ENCODE results near the gene LGR5.

The LGR5 gene

DNA sequence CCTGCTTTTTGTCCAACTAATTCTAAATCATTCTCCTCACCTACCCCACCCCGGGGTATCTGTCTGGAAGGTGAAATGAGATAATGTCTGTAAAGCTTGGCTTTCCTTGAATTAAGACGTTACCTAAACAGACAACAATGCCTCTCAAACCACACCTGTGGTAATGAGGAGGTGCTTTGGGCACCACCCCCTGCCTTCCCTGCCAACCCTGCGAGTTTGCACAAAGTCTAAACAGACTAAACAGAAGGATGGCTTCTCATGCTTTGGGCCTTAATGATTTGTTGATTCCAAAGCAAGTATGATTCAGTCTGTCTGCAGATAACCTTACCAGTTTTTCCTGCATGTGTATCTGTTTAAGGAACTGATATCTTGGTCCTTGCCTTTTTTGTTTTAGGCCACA, 141.6 kb downstream of the LGR5 start:
- Histone ChIP-seq H3K27ac (ENCODE audit: low read depth, low read length) (no peak overlapping the region), H3K36me3 (ENCODE audit: insufficient read depth, low read length) (no peaks in the 10 kb centered on the region), H3K9me3 (ENCODE audit: low read length) (no peaks in the 10 kb centered on the region), H3K4me1 (ENCODE audit: insufficient read depth, low read length) (no peaks in the 10 kb centered on the region), H3K4me3 (ENCODE audit: low read depth in 1 of 2, low read length in 2 of 2) (no peak overlapping the region), H3K27me3 (ENCODE audit: control insufficient read depth in 1 of 2, insufficient read depth in 2 of 2, low read length in 2 of 2) (no peaks in the 10 kb centered on the region), H3K9ac (ENCODE audit: low read length) (no peak overlapping the region)

DNA sequence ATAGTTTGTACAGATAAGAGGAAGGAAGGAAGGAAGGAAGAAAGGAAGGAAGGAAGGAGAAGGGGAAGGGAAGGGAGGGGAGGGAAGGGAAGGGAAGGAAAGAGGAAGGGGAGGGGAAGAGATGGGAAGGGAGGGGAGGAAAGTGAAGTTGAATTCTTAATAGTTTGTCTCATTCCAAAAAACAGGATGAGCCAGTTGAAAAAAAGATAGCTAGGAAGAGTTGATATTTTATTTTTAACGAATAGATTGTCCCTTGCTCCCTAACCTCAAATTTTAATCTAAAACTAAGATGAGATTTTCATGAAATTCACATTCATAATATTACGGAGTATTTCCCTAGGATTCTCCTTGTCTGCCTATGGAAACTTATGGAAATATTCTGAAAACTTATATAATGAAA, 143.3 kb downstream of the LGR5 start:
- no peaks in the 10 kb centered on the region for H3K27me3 ChIP-seq (ENCODE audit: control insufficient read depth in 1 of 2, insufficient read depth in 2 of 2, low read length in 2 of 2)
- H3K36me3 ChIP-seq (ENCODE audit: insufficient read depth, low read length), result no peaks in the 10 kb centered on the region
- no peak overlapping the region for H3K9ac ChIP-seq (ENCODE audit: low read length)
- H3K27ac ChIP-seq (ENCODE audit: low read depth, low read length), result no peak overlapping the region
- no peaks in the 10 kb centered on the region for H3K4me1 ChIP-seq (ENCODE audit: insufficient read depth, low read length)
- no peak overlapping the region for H3K4me3 ChIP-seq (ENCODE audit: low read depth in 1 of 2, low read length in 2 of 2)
- no peaks in the 10 kb centered on the region for H3K9me3 ChIP-seq (ENCODE audit: low read length)

DNA sequence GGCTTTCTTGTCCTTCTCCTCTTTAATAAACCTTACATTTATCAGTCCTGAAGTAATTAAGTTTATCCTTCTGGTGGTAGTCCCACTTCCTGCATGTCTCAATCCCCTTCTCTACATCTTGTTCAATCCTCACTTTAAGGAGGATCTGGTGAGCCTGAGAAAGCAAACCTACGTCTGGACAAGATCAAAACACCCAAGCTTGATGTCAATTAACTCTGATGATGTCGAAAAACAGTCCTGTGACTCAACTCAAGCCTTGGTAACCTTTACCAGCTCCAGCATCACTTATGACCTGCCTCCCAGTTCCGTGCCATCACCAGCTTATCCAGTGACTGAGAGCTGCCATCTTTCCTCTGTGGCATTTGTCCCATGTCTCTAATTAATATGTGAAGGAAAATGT, 144.8 kb downstream of the LGR5 start:
- Histone ChIP-seq H3K4me3 (ENCODE audit: low read depth in 1 of 2, low read length in 2 of 2) (no peak overlapping the region), H3K27me3 (ENCODE audit: control insufficient read depth in 1 of 2, insufficient read depth in 2 of 2, low read length in 2 of 2) (no peaks in the 10 kb centered on the region), H3K9ac (ENCODE audit: low read length) (no peak overlapping the region), H3K27ac (ENCODE audit: low read depth, low read length) (no peak overlapping the region), H3K4me1 (ENCODE audit: insufficient read depth, low read length) (no peaks in the 10 kb centered on the region), H3K36me3 (ENCODE audit: insufficient read depth, low read length) (no peaks in the 10 kb centered on the region), H3K9me3 (ENCODE audit: low read length) (no peaks in the 10 kb centered on the region)

DNA sequence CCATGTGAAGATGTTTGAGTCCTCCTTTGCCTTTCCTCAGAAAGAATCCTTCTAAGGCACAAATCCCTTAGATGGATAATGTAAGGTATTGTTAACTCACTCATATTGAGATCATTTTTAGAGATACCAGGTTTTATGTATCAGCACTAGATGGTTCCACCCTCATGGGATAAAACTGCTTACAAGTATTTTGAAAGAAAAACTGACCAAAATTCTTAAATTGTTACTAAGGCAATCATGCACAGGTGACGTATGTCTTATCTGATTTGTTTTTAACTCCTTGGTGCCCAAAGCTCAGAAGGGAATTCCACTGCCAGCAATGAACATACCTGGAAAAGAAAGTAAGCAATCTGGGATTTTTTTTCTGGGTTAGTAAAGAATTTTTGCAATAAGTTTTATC, 145.6 kb downstream of the LGR5 start:
- H3K27ac ChIP-seq (ENCODE audit: low read depth, low read length), result no peak overlapping the region
- no peak overlapping the region for H3K9ac ChIP-seq (ENCODE audit: low read length)
- H3K4me1 ChIP-seq (ENCODE audit: insufficient read depth, low read length), result no peaks in the 10 kb centered on the region
- H3K9me3 ChIP-seq (ENCODE audit: low read length), result no peaks in the 10 kb centered on the region
- no peaks in the 10 kb centered on the region for H3K27me3 ChIP-seq (ENCODE audit: control insufficient read depth in 1 of 2, insufficient read depth in 2 of 2, low read length in 2 of 2)
- H3K36me3 ChIP-seq (ENCODE audit: insufficient read depth, low read length), result no peaks in the 10 kb centered on the region
- no peak overlapping the region for H3K4me3 ChIP-seq (ENCODE audit: low read depth in 1 of 2, low read length in 2 of 2)

DNA sequence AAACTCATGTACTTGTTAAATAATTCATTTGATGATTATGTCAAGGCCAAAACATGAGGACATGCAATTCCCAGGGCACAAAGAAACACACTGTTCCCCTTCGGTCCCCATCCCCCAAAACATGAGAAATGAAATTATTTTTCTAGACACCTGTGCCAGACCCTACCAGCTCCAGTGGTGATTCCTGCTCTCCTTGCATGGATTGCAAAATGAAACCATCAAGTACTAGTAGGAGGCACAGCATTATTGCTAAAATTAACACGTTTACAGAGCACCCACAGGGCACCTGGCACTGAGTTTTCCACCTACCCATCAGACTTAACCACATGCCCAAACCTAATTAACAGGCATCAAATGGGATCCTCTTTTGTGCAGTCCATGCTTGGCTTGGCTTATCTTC, 147.4 kb downstream of the LGR5 start:
- H3K9me3 ChIP-seq (ENCODE audit: low read length), result no peaks in the 10 kb centered on the region
- H3K4me3 ChIP-seq (ENCODE audit: low read depth in 1 of 2, low read length in 2 of 2), result no peak overlapping the region
- no peaks in the 10 kb centered on the region for H3K4me1 ChIP-seq (ENCODE audit: insufficient read depth, low read length)
- peaks cover 0 to 4% of the 10 kb centered on the region in 2 donors for H3K27me3 ChIP-seq (ENCODE audit: control insufficient read depth in 1 of 2, insufficient read depth in 2 of 2, low read length in 2 of 2)
- no peak overlapping the region for H3K9ac ChIP-seq (ENCODE audit: low read length)
- H3K27ac ChIP-seq (ENCODE audit: low read depth, low read length), result no peak overlapping the region
- H3K36me3 ChIP-seq (ENCODE audit: insufficient read depth, low read length), result no peaks in the 10 kb centered on the region

DNA sequence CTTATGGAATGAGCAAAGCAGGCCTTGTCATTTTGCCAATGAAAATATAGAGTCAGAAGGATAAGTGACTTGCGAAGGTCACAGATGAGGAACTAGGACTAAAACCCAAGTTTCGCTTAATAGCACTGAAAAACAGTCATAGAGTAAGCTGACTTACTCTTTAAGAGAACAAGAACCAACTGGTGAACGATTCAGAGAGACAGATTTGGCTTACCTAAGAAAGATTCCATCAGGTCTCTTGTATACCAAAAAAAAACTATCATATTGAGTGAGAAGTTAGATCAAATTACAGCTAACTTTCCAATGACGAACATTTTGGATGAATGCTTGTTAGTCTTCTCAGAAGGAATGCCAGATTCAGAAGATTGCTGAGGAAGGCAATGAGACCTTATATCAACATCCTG, 149.9 kb downstream of the LGR5 start:
- Histone ChIP-seq H3K4me3 (ENCODE audit: low read depth in 1 of 2, low read length in 2 of 2) (no peak overlapping the region), H3K9me3 (ENCODE audit: low read length) (no peaks in the 10 kb centered on the region), H3K27me3 (ENCODE audit: control insufficient read depth in 1 of 2, insufficient read depth in 2 of 2, low read length in 2 of 2) (peaks cover 0 to 4% of the 10 kb centered on the region in 2 donors), H3K9ac (ENCODE audit: low read length) (no peak overlapping the region), H3K4me1 (ENCODE audit: insufficient read depth, low read length) (no peaks in the 10 kb centered on the region), H3K36me3 (ENCODE audit: insufficient read depth, low read length) (no peaks in the 10 kb centered on the region), H3K27ac (ENCODE audit: low read depth, low read length) (no peak overlapping the region)

DNA sequence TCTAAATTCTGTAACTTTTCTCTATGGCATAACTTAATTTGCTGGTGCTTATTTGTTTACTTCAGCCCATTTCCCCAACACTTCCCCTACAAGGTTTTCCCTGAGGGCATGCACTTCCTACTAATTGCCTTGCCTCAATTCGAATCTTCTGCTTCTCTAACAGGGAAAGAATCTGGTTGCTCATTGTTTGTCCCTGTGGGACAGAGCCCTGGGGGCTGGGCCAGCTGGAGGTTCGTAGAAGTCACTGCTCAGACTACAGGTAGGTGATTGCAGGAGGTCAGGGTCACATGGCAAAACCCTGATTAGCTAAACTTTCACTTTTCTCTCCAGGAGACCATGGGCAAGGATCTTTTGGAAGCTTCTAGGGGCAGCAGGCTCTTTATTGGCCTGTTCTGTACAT, 152.0 kb downstream of the LGR5 start:
- Histone ChIP-seq H3K27me3 (ENCODE audit: control insufficient read depth in 1 of 2, insufficient read depth in 2 of 2, low read length in 2 of 2) (peaks cover 0 to 4% of the 10 kb centered on the region in 2 donors), H3K27ac (ENCODE audit: low read depth, low read length) (no peak overlapping the region)

DNA sequence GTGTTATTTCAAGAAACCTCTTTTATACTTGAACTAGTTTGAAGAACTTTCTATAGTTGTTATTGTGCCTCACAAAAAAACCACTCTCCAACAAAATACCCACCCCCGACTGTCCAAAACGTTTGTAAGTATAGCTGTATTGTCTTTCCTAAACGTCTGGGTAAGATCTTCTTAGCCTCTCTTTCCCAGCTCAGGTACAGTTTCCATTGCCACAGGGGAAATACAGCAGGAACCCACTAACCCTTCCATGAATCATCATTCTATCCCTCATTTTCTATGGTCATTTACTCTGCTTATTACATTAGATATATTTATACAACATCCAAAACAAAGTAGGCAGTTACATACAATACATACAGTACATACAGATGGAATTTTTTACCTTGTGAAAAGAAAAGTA, 153.2 kb downstream of the LGR5 start:
- Histone ChIP-seq H3K27me3 (ENCODE audit: control insufficient read depth in 1 of 2, insufficient read depth in 2 of 2, low read length in 2 of 2) (peaks cover 0 to 4% of the 10 kb centered on the region in 2 donors), H3K4me1 (ENCODE audit: insufficient read depth, low read length) (no peaks in the 10 kb centered on the region), H3K4me3 (ENCODE audit: low read depth in 1 of 2, low read length in 2 of 2) (no peak overlapping the region), H3K36me3 (ENCODE audit: insufficient read depth, low read length) (no peaks in the 10 kb centered on the region), H3K9me3 (ENCODE audit: low read length) (no peaks in the 10 kb centered on the region), H3K27ac (ENCODE audit: low read depth, low read length) (no peak overlapping the region), H3K9ac (ENCODE audit: low read length) (no peak overlapping the region)

More for the DNA sequence above, 152.0 kb downstream of the LGR5 start:
- Histone ChIP-seq H3K9me3 (ENCODE audit: low read length) (no peaks in the 10 kb centered on the region), H3K36me3 (ENCODE audit: insufficient read depth, low read length) (no peaks in the 10 kb centered on the region), H3K4me1 (ENCODE audit: insufficient read depth, low read length) (no peaks in the 10 kb centered on the region), H3K9ac (ENCODE audit: low read length) (no peak overlapping the region), H3K4me3 (ENCODE audit: low read depth in 1 of 2, low read length in 2 of 2) (no peak overlapping the region)

DNA sequence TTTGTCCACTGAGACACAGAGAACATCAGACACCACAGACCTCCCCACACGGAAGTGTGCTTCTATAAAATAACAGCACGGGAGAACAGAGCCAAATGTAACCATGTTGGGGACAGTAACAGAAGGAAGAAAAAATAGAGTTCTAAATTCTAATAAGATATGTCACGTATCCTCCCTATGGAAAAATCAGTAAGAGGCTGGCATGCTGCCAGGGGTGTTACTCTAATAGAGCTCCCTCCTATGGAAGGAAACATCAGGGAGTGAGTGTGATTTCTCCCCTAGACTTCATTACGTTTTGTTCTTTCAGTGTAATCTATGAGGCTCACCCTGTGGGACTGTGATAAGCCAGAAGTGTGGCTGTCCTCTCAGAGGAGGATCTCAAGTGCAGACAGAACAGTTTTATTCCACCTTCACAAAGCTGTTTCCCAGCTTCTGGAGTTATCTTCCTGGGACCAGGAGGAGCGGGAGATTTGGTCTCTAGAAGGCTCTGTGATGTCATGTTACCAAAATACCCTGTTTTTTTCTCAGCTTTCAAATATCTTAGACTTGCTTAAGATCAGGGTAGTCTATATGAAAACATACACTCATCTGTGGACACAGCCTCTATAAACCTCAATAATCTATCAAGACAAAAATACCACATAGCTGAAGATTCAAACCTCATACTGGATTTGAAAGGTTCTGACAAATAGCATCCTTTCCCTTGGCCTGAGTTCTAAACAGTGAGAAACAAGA, 154.8 kb downstream of the LGR5 start:
- H3K9me3 ChIP-seq (ENCODE audit: low read length), result no peaks in the 10 kb centered on the region
- peaks cover 0 to 4% of the 10 kb centered on the region in 2 donors for H3K27me3 ChIP-seq (ENCODE audit: control insufficient read depth in 1 of 2, insufficient read depth in 2 of 2, low read length in 2 of 2)
- H3K4me1 ChIP-seq (ENCODE audit: insufficient read depth, low read length), result no peaks in the 10 kb centered on the region
- H3K4me3 ChIP-seq (ENCODE audit: low read depth in 1 of 2, low read length in 2 of 2), result no peak overlapping the region
- H3K9ac ChIP-seq (ENCODE audit: low read length), result no peak overlapping the region
- no peaks in the 10 kb centered on the region for H3K36me3 ChIP-seq (ENCODE audit: insufficient read depth, low read length)
- H3K27ac ChIP-seq (ENCODE audit: low read depth, low read length), result no peak overlapping the region

DNA sequence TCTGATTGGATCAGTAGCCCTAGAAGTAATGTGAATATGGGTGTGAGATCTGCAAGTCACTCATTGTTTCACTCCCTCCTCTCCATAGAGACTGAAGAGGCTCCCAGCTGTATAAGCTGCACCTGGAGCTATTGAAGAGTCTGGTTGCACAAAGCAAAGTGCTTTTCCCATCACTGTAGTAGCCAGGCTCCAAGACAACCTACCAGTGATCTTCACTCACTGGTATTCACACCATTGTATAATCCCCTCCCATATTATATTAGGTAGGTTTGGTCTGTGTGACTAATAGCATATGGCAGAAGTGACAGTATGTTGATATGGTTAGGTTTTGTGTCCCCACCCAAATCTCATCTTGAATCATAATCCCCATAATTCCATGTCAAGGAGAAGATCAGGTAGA, 159.6 kb downstream of the LGR5 start:
- Histone ChIP-seq H3K27ac (ENCODE audit: low read depth, low read length) (no peak overlapping the region), H3K4me3 (ENCODE audit: low read depth in 1 of 2, low read length in 2 of 2) (no peak overlapping the region), H3K9ac (ENCODE audit: low read length) (no peak overlapping the region), H3K36me3 (ENCODE audit: insufficient read depth, low read length) (no peaks in the 10 kb centered on the region), H3K4me1 (ENCODE audit: insufficient read depth, low read length) (no peaks in the 10 kb centered on the region), H3K9me3 (ENCODE audit: low read length) (no peaks in the 10 kb centered on the region), H3K27me3 (ENCODE audit: control insufficient read depth in 1 of 2, insufficient read depth in 2 of 2, low read length in 2 of 2) (no peaks in the 10 kb centered on the region)

DNA sequence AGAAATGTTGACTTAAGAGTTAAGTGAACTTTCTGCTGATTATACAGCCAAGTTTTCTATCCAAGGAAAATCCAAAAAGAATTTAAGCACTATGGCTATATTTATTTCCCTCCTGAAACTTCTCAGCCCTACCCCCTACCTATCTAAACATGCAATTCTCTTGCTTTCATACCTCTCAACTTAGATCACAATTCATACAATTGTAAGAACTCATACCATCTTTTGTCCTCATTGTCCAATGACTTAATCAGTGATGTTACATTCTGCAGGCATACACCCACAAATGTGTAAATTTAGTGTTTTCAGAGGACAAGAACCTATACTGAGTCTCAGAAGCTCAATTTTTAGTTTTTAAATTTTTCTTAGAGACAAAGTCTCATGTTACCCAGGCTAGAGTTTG, 161.9 kb downstream of the LGR5 start:
- H3K27me3 ChIP-seq (ENCODE audit: control insufficient read depth in 1 of 2, insufficient read depth in 2 of 2, low read length in 2 of 2), result no peaks in the 10 kb centered on the region
- no peaks in the 10 kb centered on the region for H3K4me1 ChIP-seq (ENCODE audit: insufficient read depth, low read length)
- no peaks in the 10 kb centered on the region for H3K9me3 ChIP-seq (ENCODE audit: low read length)
- H3K9ac ChIP-seq (ENCODE audit: low read length), result no peak overlapping the region
- no peak overlapping the region for H3K4me3 ChIP-seq (ENCODE audit: low read depth in 1 of 2, low read length in 2 of 2)
- no peaks in the 10 kb centered on the region for H3K36me3 ChIP-seq (ENCODE audit: insufficient read depth, low read length)
- no peak overlapping the region for H3K27ac ChIP-seq (ENCODE audit: low read depth, low read length)
